Activated B cell treated with CpG ODN at 0.5 μM for 24 hours (primary cell): ENCODE measurements around the gene TMPRSS6. TPM values are rescaled to one million over a fixed set of nuclear protein-coding genes. Genes with fewer than 3 reads are reported as not detected.

ENCODE experiments used
- ATAC-seq: fragments of 200-7000 bp; cut with Tn5 transposase; one replicate; pipeline ENCODE4 v1.10.0; 2021; ENCODE audit warnings: low read depth, mild to moderate bottlenecking, moderate library complexity
- CTCF ChIA-PET: fragments of 350-600 bp; sonication (Branson Sonifier 250); formaldehyde crosslinking; loops from one replicate; lab custom pipeline; 2021; ENCODE audit warnings: antibody characterized with exemption; lab: Charles Lee
- POLR2A ChIA-PET: fragments of 350-600 bp; sonication (Branson Sonifier 250); formaldehyde crosslinking; loops from one replicate; lab custom pipeline; 2021; ENCODE audit warnings: antibody characterized with exemption; lab: Charles Lee
- DNase-seq: peaks from one replicate; pipeline ENCODE4 v3.0.0; 2022
- H3K27ac Mint-ChIP-seq: one replicate; pipeline ENCODE4 v1.8.0; 2020; ENCODE audit warnings: mixed read lengths
- H3K27me3 Mint-ChIP-seq: one replicate; pipeline ENCODE4 v1.8.0; 2021; ENCODE audit warnings: mixed read lengths
- H3K36me3 Mint-ChIP-seq: one replicate; pipeline ENCODE4 v1.8.0; 2021; ENCODE audit warnings: low read depth, mixed read lengths
- H3K4me1 Mint-ChIP-seq: one replicate; pipeline ENCODE4 v1.8.0; 2021; ENCODE audit warnings: mixed read lengths
- H3K4me3 Mint-ChIP-seq: one replicate; pipeline ENCODE4 v1.8.0; 2020; ENCODE audit warnings: mild to moderate bottlenecking, mixed read lengths
- H3K9me3 Mint-ChIP-seq: one replicate; pipeline ENCODE4 v1.8.0; 2020; ENCODE audit warnings: mixed read lengths
- intact Hi-C: fragments of 100-400 bp; cut with micrococcal nuclease; formaldehyde crosslinking; loops from one replicate; pipeline ENCODE4 v1.15.1; 2024
- total RNA-seq: library from RNA; stranded (reverse); gene quantifications from 2 replicates; pipeline ENCODE4 v1.2.3, GENCODE V29; 2022
- TF ChIP-seq, protein P1 (sequence below): fragments of 200-600 bp; IDR thresholded peaks from one replicate; pipeline ENCODE4 v1.8.0; 2022; ENCODE audit warnings: antibody characterized with exemption, mild to moderate bottlenecking

Gene TMPRSS6
- total RNA-seq, 1 donor from 2014 or later = 5.4 TPM

GRCh38 chr22:37148742-37149665 lies 39.5 kb upstream of the TMPRSS6 start:
- CTCF ChIA-PET = interaction anchor here (1.2 to 1.4 kb wide), 3 partner anchors 27 to 72 kb away, joined by 3 to 6 read pairs (median 3); no protein-coding TSS in a partner anchor
- Mint-ChIP-seq H3K36me3 (no peaks in the 10 kb centered on the region), H3K27ac (no peak overlapping the region), H3K9me3 (peaks cover 5% of the 10 kb centered on the region), H3K27me3 (no peaks in the 10 kb centered on the region), H3K4me3 (peak overlapping the region; percentile 65), H3K4me1 (peaks cover 25% of the 10 kb centered on the region)
- DNase-seq = no peak
- ATAC-seq = no peak
- TF ChIP-seq, protein P1, sequence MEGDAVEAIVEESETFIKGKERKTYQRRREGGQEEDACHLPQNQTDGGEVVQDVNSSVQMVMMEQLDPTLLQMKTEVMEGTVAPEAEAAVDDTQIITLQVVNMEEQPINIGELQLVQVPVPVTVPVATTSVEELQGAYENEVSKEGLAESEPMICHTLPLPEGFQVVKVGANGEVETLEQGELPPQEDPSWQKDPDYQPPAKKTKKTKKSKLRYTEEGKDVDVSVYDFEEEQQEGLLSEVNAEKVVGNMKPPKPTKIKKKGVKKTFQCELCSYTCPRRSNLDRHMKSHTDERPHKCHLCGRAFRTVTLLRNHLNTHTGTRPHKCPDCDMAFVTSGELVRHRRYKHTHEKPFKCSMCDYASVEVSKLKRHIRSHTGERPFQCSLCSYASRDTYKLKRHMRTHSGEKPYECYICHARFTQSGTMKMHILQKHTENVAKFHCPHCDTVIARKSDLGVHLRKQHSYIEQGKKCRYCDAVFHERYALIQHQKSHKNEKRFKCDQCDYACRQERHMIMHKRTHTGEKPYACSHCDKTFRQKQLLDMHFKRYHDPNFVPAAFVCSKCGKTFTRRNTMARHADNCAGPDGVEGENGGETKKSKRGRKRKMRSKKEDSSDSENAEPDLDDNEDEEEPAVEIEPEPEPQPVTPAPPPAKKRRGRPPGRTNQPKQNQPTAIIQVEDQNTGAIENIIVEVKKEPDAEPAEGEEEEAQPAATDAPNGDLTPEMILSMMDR = no peak
- intact Hi-C loops = no loop called here
- POLR2A ChIA-PET = interaction anchor here (1.0 to 2.8 kb wide), 6 partner anchors 8 to 29 kb away, joined by 3 to 20 read pairs (median 6); no protein-coding TSS in a partner anchor

DNA sequence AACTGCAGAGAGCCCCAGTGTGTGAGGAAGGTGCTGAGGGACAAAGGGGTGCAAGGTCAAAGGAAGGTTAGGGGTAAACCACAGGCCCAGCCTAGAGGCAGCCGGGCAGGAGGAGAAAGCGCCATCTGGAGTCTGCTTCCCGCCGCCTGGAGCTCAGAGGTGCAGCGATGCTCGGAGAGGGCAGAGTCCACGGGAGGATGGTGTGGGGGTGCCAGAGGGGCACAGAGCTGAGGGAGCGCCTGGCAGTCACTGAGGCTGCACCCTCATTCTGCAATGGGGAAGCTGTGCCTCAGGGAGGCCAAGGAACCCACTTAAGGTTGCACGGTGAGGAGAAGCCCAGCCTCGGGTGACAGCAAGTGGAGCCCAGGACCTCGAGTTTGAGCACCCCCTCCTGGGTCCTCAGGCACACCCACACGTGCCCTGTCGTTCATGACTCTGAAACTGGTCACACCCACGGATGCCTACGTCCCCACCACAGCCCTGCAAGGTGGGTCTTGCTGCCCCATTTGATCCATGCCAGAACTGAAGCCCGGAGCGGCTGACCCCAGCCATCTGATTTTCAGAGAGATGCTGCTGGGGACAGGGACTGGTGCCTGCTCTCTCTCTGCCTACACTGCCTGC lies 38.6 kb upstream of the TMPRSS6 start:
- POLR2A ChIA-PET = interaction anchor here (1.5 to 2.8 kb wide), 2 partner anchors 14 to 26 kb away, joined by 5 to 20 read pairs; no protein-coding TSS in a partner anchor
- CTCF ChIA-PET = no interaction called here
- DNase-seq (no peak), ATAC-seq (no peak)
- Mint-ChIP-seq H3K9me3 (peaks cover 5% of the 10 kb centered on the region), H3K27me3 (no peaks in the 10 kb centered on the region), H3K4me3 (peak overlapping the region; percentile 65), H3K27ac (peak overlapping the region; percentile 30), H3K36me3 (no peaks in the 10 kb centered on the region), H3K4me1 (peaks cover 25% of the 10 kb centered on the region)
- TF ChIP-seq, protein P1 = no peak
- intact Hi-C loops = no loop called here

DNA sequence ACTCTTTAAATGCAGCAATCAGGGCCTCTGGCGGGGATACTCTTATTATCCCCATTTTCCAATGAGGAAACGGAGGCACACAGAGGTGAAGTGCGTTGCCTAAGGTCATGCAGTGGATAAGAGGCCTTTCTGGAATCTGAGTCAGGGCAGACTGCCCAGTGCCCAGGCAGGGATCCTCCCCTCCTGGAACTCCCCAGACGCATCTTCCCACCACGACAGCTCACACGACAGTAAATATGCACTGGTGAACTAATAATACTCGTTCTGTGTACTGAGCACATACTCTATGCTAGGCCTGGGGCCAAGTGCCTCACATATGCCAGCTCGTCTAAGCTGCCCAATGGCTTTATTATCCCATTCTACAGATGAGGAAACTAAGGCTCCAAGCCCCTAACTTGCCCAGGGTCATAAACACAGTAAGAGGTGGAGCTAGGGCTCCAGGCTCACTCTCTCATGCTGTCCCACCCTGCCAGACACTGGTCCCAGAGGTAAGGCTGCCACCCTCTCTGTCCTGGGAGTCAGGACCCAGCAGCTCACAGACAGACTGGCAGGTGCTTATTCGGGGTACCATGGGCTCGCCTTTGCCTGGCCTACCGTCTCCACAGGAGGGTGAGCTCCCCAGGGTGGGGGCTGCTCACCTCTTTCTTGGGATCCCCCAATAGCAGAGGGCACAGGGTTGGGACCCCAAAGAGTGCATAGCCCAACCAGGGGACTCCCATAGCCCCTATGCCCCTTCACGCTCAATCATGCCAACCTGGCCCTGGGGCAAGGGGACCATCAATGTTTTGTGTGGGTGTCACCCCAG lies 37.9 kb upstream of the TMPRSS6 start:
- Mint-ChIP-seq H3K36me3 (no peaks in the 10 kb centered on the region), H3K27me3 (no peaks in the 10 kb centered on the region), H3K4me3 (no peak overlapping the region), H3K27ac (peak overlapping the region; percentile 30), H3K9me3 (peaks cover 5% of the 10 kb centered on the region), H3K4me1 (peaks cover 25% of the 10 kb centered on the region)
- ATAC-seq (no peak), DNase-seq (no peak)
- ChIA-PET CTCF (interaction anchor here (0.8 to 1.0 kb wide), 2 partner anchors 15 to 25 kb away, joined by 3 read pairs; no protein-coding TSS in a partner anchor), POLR2A (interaction anchor here (0.6 to 1.5 kb wide), 3 partner anchors 15 to 52 kb away, joined by 3 to 5 read pairs (median 5); no protein-coding TSS in a partner anchor)
- intact Hi-C loops = no loop called here
- TF ChIP-seq, protein P1 = no peak

DNA sequence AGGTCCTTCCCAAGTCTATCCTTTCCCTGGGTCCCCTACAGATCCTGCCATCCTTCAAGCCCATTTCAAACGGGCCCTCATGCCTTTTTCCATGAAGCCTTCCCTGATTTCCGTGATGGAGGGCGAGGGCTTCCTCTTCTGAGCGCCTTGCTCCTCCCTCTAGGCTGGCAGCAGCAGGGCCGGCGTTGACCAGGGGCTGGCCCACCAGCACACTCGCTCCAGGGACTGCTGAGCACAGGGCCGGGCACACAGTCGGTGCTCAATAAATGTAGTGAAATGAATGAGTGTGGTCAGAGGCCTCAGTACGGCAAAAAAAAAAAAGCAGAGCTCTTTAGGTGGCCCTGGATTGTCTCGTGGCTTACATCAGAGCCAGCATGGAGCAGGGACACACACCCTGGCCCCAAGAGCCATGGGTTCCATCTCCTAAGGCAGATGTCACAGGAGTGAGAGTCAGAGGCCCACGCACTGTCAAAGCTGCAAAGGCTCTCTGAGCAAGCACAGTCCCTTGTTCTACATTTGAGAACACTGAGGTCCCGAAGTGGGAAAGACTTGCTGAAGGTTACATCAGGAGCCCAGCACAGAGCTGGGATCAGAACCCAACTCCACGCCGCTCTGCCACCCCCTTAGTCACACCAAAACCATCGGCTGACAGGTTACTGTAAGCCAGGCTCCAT lies 37.1 kb upstream of the TMPRSS6 start:
- intact Hi-C loops = no loop called here
- ChIA-PET POLR2A (interaction anchor here (0.6 to 1.5 kb wide), 3 partner anchors 14 to 53 kb away, joined by 3 to 5 read pairs (median 5); no protein-coding TSS in a partner anchor), CTCF (interaction anchor here (0.8 to 1.0 kb wide), 2 partner anchors 15 to 24 kb away, joined by 3 read pairs; no protein-coding TSS in a partner anchor)
- Mint-ChIP-seq H3K36me3 (no peaks in the 10 kb centered on the region), H3K4me1 (peaks cover 25% of the 10 kb centered on the region), H3K9me3 (peaks cover 5% of the 10 kb centered on the region), H3K4me3 (no peak overlapping the region), H3K27ac (no peak overlapping the region), H3K27me3 (no peaks in the 10 kb centered on the region)
- TF ChIP-seq, protein P1 = no peak
- ATAC-seq (no peak), DNase-seq (no peak)
